HCT116 (cell line): ENCODE data around the gene PLA2G5. TPM values are rescaled to one million over a fixed set of nuclear protein-coding genes. Genes with fewer than 3 reads are reported as not detected.

ENCODE experiments used
- ATAC-seq: fragments of 200-7000 bp; cut with Tn5 transposase; 2 replicates; pipeline ENCODE4 v1.9.1; 2020; ENCODE audit warnings: mild to moderate bottlenecking, moderate library complexity
- BruUV-seq: library from RNA; stranded (reverse); fragments of 400-500 nt; replicated peaks from 2 replicates; lab custom pipeline; 2021; lab: Mats Ljungman, UMichigan
- CTCF ChIA-PET: fragments of 300-600 bp; sonication (Branson Sonifier 250); formaldehyde crosslinking; loops from one replicate; lab custom pipeline; 2021; ENCODE audit warnings: antibody characterized with exemption; lab: Charles Lee
- POLR2A ChIA-PET: fragments of 300-600, 350-600 bp; sonication (Branson Sonifier 250); formaldehyde crosslinking; loops from one replicate; lab custom pipeline; 2021; ENCODE audit warnings: antibody characterized with exemption; lab: Charles Lee
- RAD21 ChIA-PET, 2 experiments: fragments of 300-600 bp; sonication (Branson Sonifier 250); formaldehyde crosslinking; loops; one replicate each; lab custom pipeline; 2023; ENCODE audit warnings: low total read pairs in 2 of 2; ENCODE audit not compliant: uncharacterized antibody in 2 of 2, unreplicated experiment in 2 of 2, low non-redundant PET in 1 of 2; lab: Charles Lee
- DNase-seq: peaks from one replicate; pipeline ENCODE4 v3.0.0-alpha.2; 2010; ENCODE audit warnings: low read depth, low spot score
- H2AFZ ChIP-seq: fragments of 200-600 bp; shearing (Covaris generic), sonication (generic); 2 replicates; pipeline ENCODE4 v1.6.1; 2017; ENCODE audit warnings: low read depth, mixed run types, mixed read lengths, antibody characterized with exemption, low read length; ENCODE audit not compliant: poor library complexity, severe bottlenecking
- H3K27ac ChIP-seq: 2 replicates; pipeline ENCODE4 v1.5.1; 2012; ENCODE audit warnings: low read depth, low read length
- H3K27me3 ChIP-seq: fragments of 200-600 bp; sonication (generic); 2 replicates; pipeline ENCODE4 v1.6.1; 2016; ENCODE audit warnings: mixed run types, low read length, mixed read lengths; ENCODE audit not compliant: insufficient read depth
- H3K36me3 ChIP-seq, 2 experiments: fragments of 200-500 bp in 1 of 2; fragments of 200-600 bp in 1 of 2; sonication (Bioruptor generic) in 1 of 2; sonication (generic) in 1 of 2; 2 replicates each; pipeline versions ENCODE4 v1.5.1 to v1.6.1; 2014 to 2016; ENCODE audit warnings: low read length in 2 of 2, inconsistent platforms in 1 of 2, mixed read lengths in 1 of 2, mixed run types in 1 of 2; ENCODE audit not compliant: insufficient read depth in 2 of 2, control insufficient read depth in 1 of 2
- H3K4me1 ChIP-seq, 2 experiments: fragments of 200-600 bp in 1 of 2; sonication (generic) in 1 of 2; 2 replicates each; pipeline versions ENCODE4 v1.5.1 to v1.6.1; 2012 to 2017; ENCODE audit warnings: low read length in 2 of 2, inconsistent platforms in 1 of 2, mild to moderate bottlenecking in 1 of 2, mixed read lengths in 1 of 2, mixed run types in 1 of 2, moderate library complexity in 1 of 2; ENCODE audit not compliant: insufficient read depth in 2 of 2, control insufficient read depth in 1 of 2
- H3K4me2 ChIP-seq: fragments of 200-600 bp; sonication (generic); 2 replicates; pipeline ENCODE4 v1.6.1; 2017; ENCODE audit warnings: mixed run types, low read length, mixed read lengths
- H3K4me3 ChIP-seq, 2 experiments: fragments of 200-600 bp in 1 of 2; sonication (generic) in 1 of 2; replicated peaks in 1 of 2; 2 replicates each; pipeline ENCODE4 v1.5.1; 2011 to 2016; ENCODE audit warnings: low read length in 2 of 2, control low read depth in 1 of 2, low read depth in 1 of 2, mild to moderate bottlenecking in 1 of 2, mixed read lengths in 1 of 2, mixed run types in 1 of 2
- H3K79me2 ChIP-seq: fragments of 200-600 bp; sonication (generic); 2 replicates; pipeline ENCODE4 v1.6.1; 2017; ENCODE audit warnings: mild to moderate bottlenecking, mixed run types, low read length, moderate library complexity, mixed read lengths; ENCODE audit not compliant: insufficient read depth
- H3K9ac ChIP-seq: fragments of 200-600 bp; sonication (generic); 2 replicates; pipeline ENCODE4 v1.6.1; 2016; ENCODE audit warnings: low read length, mixed read lengths
- H3K9me2 ChIP-seq: fragments of 200-600 bp; sonication (generic), shearing (Covaris generic); 2 replicates; pipeline ENCODE4 v1.6.1; 2017; ENCODE audit warnings: mixed run types, mild to moderate bottlenecking, moderate library complexity; ENCODE audit not compliant: insufficient read depth
- H3K9me3 ChIP-seq, 2 experiments: fragments of 200-500 bp in 1 of 2; fragments of 200-600 bp in 1 of 2; sonication (Bioruptor generic) in 1 of 2; sonication (generic) in 1 of 2; 2 replicates each; pipeline ENCODE4 v1.6.1; 2014 to 2017; ENCODE audit warnings: low read length in 2 of 2, mixed read lengths in 2 of 2, inconsistent platforms in 1 of 2, low read depth in 1 of 2, mild to moderate bottlenecking in 1 of 2, mixed run types in 1 of 2, moderate library complexity in 1 of 2; ENCODE audit not compliant: control insufficient read depth in 1 of 2, insufficient read depth in 1 of 2
- H4K20me1 ChIP-seq: fragments of 200-600 bp; sonication (generic), shearing (Covaris generic); 2 replicates; pipeline ENCODE4 v1.6.1; 2017; ENCODE audit warnings: mixed run types, mild to moderate bottlenecking, moderate library complexity; ENCODE audit not compliant: insufficient read depth
- CEBPB ChIP-seq: IDR thresholded peaks from 2 replicates; pipeline ENCODE4 v1.6.1; 2012; ENCODE audit warnings: low read depth
- CTCF ChIP-seq, 3 experiments: fragments of 200-600 bp in 1 of 3; sonication (generic) in 1 of 3; IDR thresholded peaks in 2 of 3; conservative IDR thresholded peaks in 1 of 3; 2 replicates each; pipeline ENCODE4 v1.5.1; 2012 to 2017; ENCODE audit warnings: low read depth in 2 of 3, low read length in 2 of 3, antibody characterized with exemption in 1 of 3, borderline replicate concordance in 1 of 3, control low read depth in 1 of 3, mild to moderate bottlenecking in 1 of 3, mixed read lengths in 1 of 3, mixed run types in 1 of 3, moderate library complexity in 1 of 3; ENCODE audit not compliant: insufficient read depth in 1 of 3
- ELF1 ChIP-seq: IDR thresholded peaks from 2 replicates; pipeline ENCODE4 v1.6.1; 2012; ENCODE audit warnings: low read depth, borderline replicate concordance
- EZH2 ChIP-seq: fragments of 200-600 bp; sonication (generic); IDR thresholded peaks from 2 replicates; pipeline ENCODE4 v1.6.1; 2017; ENCODE audit warnings: antibody characterized with exemption, mixed run types
- FOSL1 ChIP-seq: IDR thresholded peaks from 2 replicates; pipeline ENCODE4 v1.6.1; 2012; ENCODE audit warnings: low read depth
- JUND ChIP-seq: IDR thresholded peaks from 2 replicates; pipeline ENCODE4 v1.6.1; 2012
- POLR2A ChIP-seq: IDR thresholded peaks from 2 replicates; pipeline ENCODE4 v1.7.0; 2011; ENCODE audit warnings: borderline replicate concordance; ENCODE audit not compliant: insufficient read depth, insufficient read length; ENCODE audit errors: extremely low read depth
- POLR2AphosphoS5 ChIP-seq: IDR thresholded peaks from 2 replicates; pipeline ENCODE4 v1.6.1; 2011; ENCODE audit warnings: mild to moderate bottlenecking, low read depth, low read length, moderate library complexity
- RAD21 ChIP-seq: IDR thresholded peaks from 2 replicates; pipeline ENCODE4 v1.6.1; 2012; ENCODE audit warnings: low read depth, mild to moderate bottlenecking
- SIN3A ChIP-seq: IDR thresholded peaks from 2 replicates; pipeline ENCODE4 v1.6.1; 2012; ENCODE audit warnings: low read depth
- SP1 ChIP-seq: IDR thresholded peaks from 2 replicates; pipeline ENCODE4 v1.6.1; 2012; ENCODE audit warnings: low read depth
- SRF ChIP-seq: IDR thresholded peaks from 2 replicates; pipeline ENCODE4 v1.6.1; 2012; ENCODE audit warnings: low read depth
- TCF7L2 ChIP-seq: IDR thresholded peaks from 2 replicates; pipeline ENCODE4 v1.7.0; 2011; ENCODE audit warnings: borderline replicate concordance, inconsistent platforms; ENCODE audit not compliant: insufficient read depth, insufficient read length; ENCODE audit errors: extremely low read depth
- YY1 ChIP-seq: IDR thresholded peaks from 2 replicates; pipeline ENCODE4 v1.6.1; 2011; ENCODE audit warnings: low read length, low read depth, moderate library complexity, mild to moderate bottlenecking; ENCODE audit not compliant: insufficient replicate concordance; ENCODE audit errors: extremely low read depth
- ZFX ChIP-seq: fragments of 450-650 bp; IDR thresholded peaks from 2 replicates; pipeline ENCODE4 v1.6.1; 2017
- ZNF274 ChIP-seq: fragments of 200-500 bp; sonication (Bioruptor generic); IDR thresholded peaks from 2 replicates; pipeline ENCODE4 v1.6.1; 2014; ENCODE audit warnings: mild to moderate bottlenecking, low read depth, low read length, inconsistent platforms
- intact Hi-C: fragments of 100-400 bp; cut with micrococcal nuclease; formaldehyde crosslinking; loops from 2 replicates; pipeline ENCODE4 v1.10.0; 2022
- total RNA-seq: library from RNA; stranded (reverse); gene quantifications from one replicate; pipeline ENCODE4 v1.2.1, GENCODE V29; 2021; ENCODE audit not compliant: unreplicated experiment
- TF ChIP-seq, protein P1 (sequence below): IDR thresholded peaks from 2 replicates; pipeline ENCODE4 v1.6.1; 2011; ENCODE audit warnings: mild to moderate bottlenecking, low read length, moderate library complexity; ENCODE audit not compliant: insufficient replicate concordance; ENCODE audit errors: extremely low read depth
- TF ChIP-seq, protein P2 (sequence below): IDR thresholded peaks from 2 replicates; pipeline ENCODE4 v1.6.1; 2012; ENCODE audit warnings: low read depth
- TF ChIP-seq, protein P3 (sequence below): IDR thresholded peaks from 2 replicates; pipeline ENCODE4 v1.6.1; 2012
- TF ChIP-seq, protein P4 (sequence below): IDR thresholded peaks from 2 replicates; pipeline ENCODE4 v1.6.1; 2012

PLA2G5 gene
- total RNA-seq, 1 experiment from 2014 or later, result not detected

- no peaks in the 10 kb centered on the region for H3K27me3 ChIP-seq
- no TSS peak for BruUV-seq
- H3K9me2 ChIP-seq, result no peaks in the 10 kb centered on the region
- no peak overlapping the region for H3K9ac ChIP-seq
- H3K27ac ChIP-seq, result no peak overlapping the region
- no peaks in the 10 kb centered on the region for H3K36me3 ChIP-seq
- no peaks in the 10 kb centered on the region for H3K79me2 ChIP-seq
- RAD21 ChIA-PET, result no interaction called here
- intact Hi-C loops, result no loop called here
- H3K9me3 ChIP-seq, result no peaks in the 10 kb centered on the region; a peak in 1 of 4 replicates
- no peaks in the 10 kb centered on the region for H4K20me1 ChIP-seq
- ATAC-seq, result no peak
- H2AFZ ChIP-seq, result no peak overlapping the region
- no peaks in the 10 kb centered on the region for H3K4me1 ChIP-seq
- TF ChIP-seq, protein P1, sequence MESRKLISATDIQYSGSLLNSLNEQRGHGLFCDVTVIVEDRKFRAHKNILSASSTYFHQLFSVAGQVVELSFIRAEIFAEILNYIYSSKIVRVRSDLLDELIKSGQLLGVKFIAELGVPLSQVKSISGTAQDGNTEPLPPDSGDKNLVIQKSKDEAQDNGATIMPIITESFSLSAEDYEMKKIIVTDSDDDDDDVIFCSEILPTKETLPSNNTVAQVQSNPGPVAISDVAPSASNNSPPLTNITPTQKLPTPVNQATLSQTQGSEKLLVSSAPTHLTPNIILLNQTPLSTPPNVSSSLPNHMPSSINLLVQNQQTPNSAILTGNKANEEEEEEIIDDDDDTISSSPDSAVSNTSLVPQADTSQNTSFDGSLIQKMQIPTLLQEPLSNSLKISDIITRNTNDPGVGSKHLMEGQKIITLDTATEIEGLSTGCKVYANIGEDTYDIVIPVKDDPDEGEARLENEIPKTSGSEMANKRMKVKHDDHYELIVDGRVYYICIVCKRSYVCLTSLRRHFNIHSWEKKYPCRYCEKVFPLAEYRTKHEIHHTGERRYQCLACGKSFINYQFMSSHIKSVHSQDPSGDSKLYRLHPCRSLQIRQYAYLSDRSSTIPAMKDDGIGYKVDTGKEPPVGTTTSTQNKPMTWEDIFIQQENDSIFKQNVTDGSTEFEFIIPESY, result no peak
- TF ChIP-seq JUND (no peak), POLR2A (no peak), CEBPB (no peak), FOSL1 (no peak), SIN3A (no peak), YY1 (no peak), EZH2 (no peak), ZNF274 (no peak), SRF (no peak), SP1 (no peak), ZFX (no peak), POLR2AphosphoS5 (no peak), RAD21 (no peak), ELF1 (no peak), TCF7L2 (no peak), CTCF (IDR thresholded peaks at IDR 0.05 in 2 of 3, conservative IDR thresholded peaks at IDR 0.05 in 1 of 3; ENCODE audit: borderline replicate concordance in 1 of 3, insufficient read depth in 1 of 3, low read depth in 2 of 3, low read length in 2 of 3) (no peak)
- TF ChIP-seq, protein P2, sequence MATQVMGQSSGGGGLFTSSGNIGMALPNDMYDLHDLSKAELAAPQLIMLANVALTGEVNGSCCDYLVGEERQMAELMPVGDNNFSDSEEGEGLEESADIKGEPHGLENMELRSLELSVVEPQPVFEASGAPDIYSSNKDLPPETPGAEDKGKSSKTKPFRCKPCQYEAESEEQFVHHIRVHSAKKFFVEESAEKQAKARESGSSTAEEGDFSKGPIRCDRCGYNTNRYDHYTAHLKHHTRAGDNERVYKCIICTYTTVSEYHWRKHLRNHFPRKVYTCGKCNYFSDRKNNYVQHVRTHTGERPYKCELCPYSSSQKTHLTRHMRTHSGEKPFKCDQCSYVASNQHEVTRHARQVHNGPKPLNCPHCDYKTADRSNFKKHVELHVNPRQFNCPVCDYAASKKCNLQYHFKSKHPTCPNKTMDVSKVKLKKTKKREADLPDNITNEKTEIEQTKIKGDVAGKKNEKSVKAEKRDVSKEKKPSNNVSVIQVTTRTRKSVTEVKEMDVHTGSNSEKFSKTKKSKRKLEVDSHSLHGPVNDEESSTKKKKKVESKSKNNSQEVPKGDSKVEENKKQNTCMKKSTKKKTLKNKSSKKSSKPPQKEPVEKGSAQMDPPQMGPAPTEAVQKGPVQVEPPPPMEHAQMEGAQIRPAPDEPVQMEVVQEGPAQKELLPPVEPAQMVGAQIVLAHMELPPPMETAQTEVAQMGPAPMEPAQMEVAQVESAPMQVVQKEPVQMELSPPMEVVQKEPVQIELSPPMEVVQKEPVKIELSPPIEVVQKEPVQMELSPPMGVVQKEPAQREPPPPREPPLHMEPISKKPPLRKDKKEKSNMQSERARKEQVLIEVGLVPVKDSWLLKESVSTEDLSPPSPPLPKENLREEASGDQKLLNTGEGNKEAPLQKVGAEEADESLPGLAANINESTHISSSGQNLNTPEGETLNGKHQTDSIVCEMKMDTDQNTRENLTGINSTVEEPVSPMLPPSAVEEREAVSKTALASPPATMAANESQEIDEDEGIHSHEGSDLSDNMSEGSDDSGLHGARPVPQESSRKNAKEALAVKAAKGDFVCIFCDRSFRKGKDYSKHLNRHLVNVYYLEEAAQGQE, result no peak
- TF ChIP-seq, protein P3, sequence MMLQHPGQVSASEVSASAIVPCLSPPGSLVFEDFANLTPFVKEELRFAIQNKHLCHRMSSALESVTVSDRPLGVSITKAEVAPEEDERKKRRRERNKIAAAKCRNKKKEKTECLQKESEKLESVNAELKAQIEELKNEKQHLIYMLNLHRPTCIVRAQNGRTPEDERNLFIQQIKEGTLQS, result no peak
- TF ChIP-seq, protein P4, sequence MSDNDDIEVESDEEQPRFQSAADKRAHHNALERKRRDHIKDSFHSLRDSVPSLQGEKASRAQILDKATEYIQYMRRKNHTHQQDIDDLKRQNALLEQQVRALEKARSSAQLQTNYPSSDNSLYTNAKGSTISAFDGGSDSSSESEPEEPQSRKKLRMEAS, result no peak
- TF ChIP-seq, all 23 proteins: peak for 0
- no peak overlapping the region for H3K4me3 ChIP-seq
- POLR2A ChIA-PET, result no interaction called here
- no peak for DNase-seq
- H3K4me2 ChIP-seq, result no peak overlapping the region
- CTCF ChIA-PET, result no interaction called here
Observed at GRCh38 chr1:20037877-20038276, 32.1 kb upstream of the PLA2G5 start.
